BLaER1 treated with 17β-estradiol and CSF1 and Interleukin-3, amounts not matched to agents 10 nM and 100 nM (cell line): ENCODE data around the gene ATG7.
"Not testable (repeated sequence)": the region's sequence is repeated elsewhere in the genome, so short reads cannot be mapped to it uniquely, and the experiment has no call there.

Source experiments
- H3K27ac ChIP-seq, 11 experiments: shearing (Covaris generic); formaldehyde crosslinking; 2 replicates each; pipeline ENCODE4 v1.8.1; 2022
- H3K27me3 ChIP-seq, 11 experiments: shearing (Covaris generic); formaldehyde crosslinking; 2 replicates each; pipeline ENCODE4 v1.8.1; 2022
- H3K36me3 ChIP-seq, 11 experiments: shearing (Covaris generic); formaldehyde crosslinking; 2 replicates each; pipeline ENCODE4 v1.8.1; 2022
- H3K4me1 ChIP-seq, 10 experiments: shearing (Covaris generic); formaldehyde crosslinking; 2 replicates each; pipeline ENCODE4 v1.8.1; 2022
- H3K4me2 ChIP-seq, 11 experiments: shearing (Covaris generic); formaldehyde crosslinking; 2 replicates each; pipeline ENCODE4 v1.8.1; 2022
- H3K4me3 ChIP-seq, 10 experiments: shearing (Covaris generic); formaldehyde crosslinking; 2 replicates each; pipeline ENCODE4 v1.8.1; 2022
- H3K9ac ChIP-seq, 11 experiments: shearing (Covaris generic); formaldehyde crosslinking; 2 replicates each; pipeline ENCODE4 v1.8.1; 2022
- H3K9me3 ChIP-seq, 11 experiments: shearing (Covaris generic); formaldehyde crosslinking; replicated peaks in 1 of 11; 2 replicates each; pipeline ENCODE4 v1.8.1; 2022
- H4K20me1 ChIP-seq, 11 experiments: shearing (Covaris generic); formaldehyde crosslinking; 2 replicates each; pipeline ENCODE4 v1.8.1; 2022
- Cebpa-rat ChIP-seq, 11 experiments: shearing (Covaris generic); IDR thresholded peaks; 2 replicates each; pipeline ENCODE4 v1.8.1; 2022

Gene ATG7

GRCh38 chr3:11392014-11392859, 120.0 kb downstream of the ATG7 start:
- H3K4me1 ChIP-seq, result peaks cover 24 to 33% (median 28%) of the 10 kb centered on the region in 10 experiments
- no peak overlapping the region for H3K9ac ChIP-seq
- no peaks in the 10 kb centered on the region for H3K9me3 ChIP-seq
- H3K27ac ChIP-seq, result no peak overlapping the region
- H3K4me2 ChIP-seq, result peak overlapping the region; percentile 27 to 77 (median 59); a peak in 21 of 22 replicates
- no peak for TF ChIP-seq Cebpa-rat (IDR thresholded peaks at IDR 0.05)
- no peaks in the 10 kb centered on the region for H3K27me3 ChIP-seq
- peaks cover 3 to 53% (median 11%) of the 10 kb centered on the region in 11 experiments; a peak in 12 of 22 replicates for H4K20me1 ChIP-seq
- peaks cover 3 to 85% (median 21%) of the 10 kb centered on the region in 11 experiments; a peak in 15 of 22 replicates for H3K36me3 ChIP-seq
- no peak overlapping the region for H3K4me3 ChIP-seq

GRCh38 chr3:11392860-11393114, 120.6 kb downstream of the ATG7 start:
- Histone ChIP-seq H3K27ac (no peak overlapping the region), H3K27me3 (no peaks in the 10 kb centered on the region), H3K4me3 (no peak overlapping the region), H4K20me1 (peaks cover 3 to 52% (median 11%) of the 10 kb centered on the region in 11 experiments; a peak in 12 of 22 replicates), H3K36me3 (peaks cover 3 to 80% (median 16%) of the 10 kb centered on the region in 11 experiments; a peak in 12 of 22 replicates), H3K4me1 (peaks cover 24 to 33% (median 28%) of the 10 kb centered on the region in 10 experiments), H3K4me2 (peak overlapping the region in 9 of 11 experiments; percentile 46 to 77 (median 61); a peak in 17 of 22 replicates), H3K9me3 (no peaks in the 10 kb centered on the region), H3K9ac (no peak overlapping the region)
- TF ChIP-seq Cebpa-rat (IDR thresholded peaks at IDR 0.05), result no peak

- peaks cover 3 to 75% (median 15%) of the 10 kb centered on the region in 11 experiments; a peak in 12 of 22 replicates for H3K36me3 ChIP-seq
- no peaks in the 10 kb centered on the region for H3K9me3 ChIP-seq
- TF ChIP-seq Cebpa-rat (IDR thresholded peaks at IDR 0.05), result no peak
- H3K4me2 ChIP-seq, result no peak overlapping the region
- H3K4me3 ChIP-seq, result no peak overlapping the region
- peaks cover 3 to 52% (median 11%) of the 10 kb centered on the region in 11 experiments; a peak in 12 of 22 replicates for H4K20me1 ChIP-seq
- no peak overlapping the region for H3K9ac ChIP-seq
- no peak overlapping the region for H3K27ac ChIP-seq
- no peaks in the 10 kb centered on the region for H3K27me3 ChIP-seq
- peaks cover 24 to 33% (median 28%) of the 10 kb centered on the region in 10 experiments for H3K4me1 ChIP-seq
These were observed 121.2 kb downstream of the ATG7 start for GRCh38 chr3:11393401-11393800.

GRCh38 chr3:11394392-11394791, 122.2 kb downstream of the ATG7 start:
- Histone ChIP-seq H3K36me3 (peaks cover 3 to 77% (median 15%) of the 10 kb centered on the region in 11 experiments; a peak in 12 of 22 replicates), H4K20me1 (peaks cover 3 to 54% (median 11%) of the 10 kb centered on the region in 11 experiments; a peak in 12 of 22 replicates), H3K9me3 (no peaks in the 10 kb centered on the region), H3K4me1 (peaks cover 24 to 36% (median 30%) of the 10 kb centered on the region in 10 experiments), H3K27ac (no peak overlapping the region), H3K27me3 (no peaks in the 10 kb centered on the region), H3K9ac (no peak overlapping the region), H3K4me3 (no peak overlapping the region), H3K4me2 (no peak overlapping the region)
- no peak for TF ChIP-seq Cebpa-rat (IDR thresholded peaks at IDR 0.05)

- Histone ChIP-seq H3K4me1 (peaks cover 0 to 8% (median 0%) of the 10 kb centered on the region in 10 experiments; a peak in 2 of 20 replicates), H3K9ac (no peak overlapping the region), H3K36me3 (peaks cover 11 to 76% (median 30%) of the 10 kb centered on the region in 11 experiments), H3K4me2 (no peak overlapping the region), H4K20me1 (peaks cover 0 to 28% (median 0%) of the 10 kb centered on the region in 11 experiments; a peak in 3 of 22 replicates), H3K27me3 (no peaks in the 10 kb centered on the region; a peak in 1 of 22 replicates), H3K9me3 (peaks cover 11 to 17% (median 13%) of the 10 kb centered on the region in 11 experiments), H3K4me3 (no peak overlapping the region), H3K27ac (no peak overlapping the region)
- TF ChIP-seq Cebpa-rat (IDR thresholded peaks at IDR 0.05), result no peak
These were observed 128.0 kb downstream of the ATG7 start for GRCh38 chr3:11400213-11400612.

- Histone ChIP-seq H3K9ac (no peak overlapping the region), H3K4me2 (no peak overlapping the region), H3K4me1 (peaks cover 0 to 8% (median 0%) of the 10 kb centered on the region in 10 experiments; a peak in 2 of 20 replicates), H3K4me3 (no peak overlapping the region), H3K9me3 (peaks cover 23 to 30% (median 26%) of the 10 kb centered on the region in 11 experiments), H3K36me3 (peaks cover 23 to 78% (median 39%) of the 10 kb centered on the region in 11 experiments), H3K27me3 (no peaks in the 10 kb centered on the region; a peak in 1 of 22 replicates), H4K20me1 (peaks cover 0 to 28% (median 0%) of the 10 kb centered on the region in 11 experiments; a peak in 3 of 22 replicates), H3K27ac (no peak overlapping the region)
- TF ChIP-seq Cebpa-rat (IDR thresholded peaks at IDR 0.05), result no peak
These were observed 129.2 kb downstream of the ATG7 start for GRCh38 chr3:11401434-11401833.

GRCh38 chr3:11405323-11405722, 133.1 kb downstream of the ATG7 start:
- no peak for TF ChIP-seq Cebpa-rat (IDR thresholded peaks at IDR 0.05)
- Histone ChIP-seq H3K4me1 (no peaks in the 10 kb centered on the region), H3K9me3 (peaks cover 54 to 64% (median 60%) of the 10 kb centered on the region in 11 experiments), H3K36me3 (peaks cover 47 to 94% (median 59%) of the 10 kb centered on the region in 11 experiments), H3K4me2 (no peak overlapping the region), H3K9ac (no peak overlapping the region), H3K27me3 (no peaks in the 10 kb centered on the region; a peak in 1 of 22 replicates), H3K27ac (no peak overlapping the region), H4K20me1 (peaks cover 0 to 18% (median 0%) of the 10 kb centered on the region in 11 experiments; a peak in 2 of 22 replicates), H3K4me3 (no peak overlapping the region)

GRCh38 chr3:11407644-11408043, 135.4 kb downstream of the ATG7 start:
- H3K27me3 ChIP-seq, result no peaks in the 10 kb centered on the region; a peak in 1 of 22 replicates
- H3K9ac ChIP-seq, result no peak overlapping the region
- no peak for TF ChIP-seq Cebpa-rat (IDR thresholded peaks at IDR 0.05)
- no peak overlapping the region for H3K27ac ChIP-seq
- H3K4me2 ChIP-seq, result no peak overlapping the region
- H4K20me1 ChIP-seq, result peaks cover 0 to 27% (median 0%) of the 10 kb centered on the region in 11 experiments; a peak in 3 of 22 replicates
- H3K4me1 ChIP-seq, result no peaks in the 10 kb centered on the region; a peak in 1 of 20 replicates
- peak overlapping the region in 2 of 10 experiments; percentile 4 to 21; a peak in 3 of 20 replicates for H3K4me3 ChIP-seq
- H3K36me3 ChIP-seq, result peaks cover 47 to 90% (median 57%) of the 10 kb centered on the region in 11 experiments
- peaks cover 59 to 80% (median 66%) of the 10 kb centered on the region in 11 experiments for H3K9me3 ChIP-seq

GRCh38 chr3:11408324-11408859, 136.2 kb downstream of the ATG7 start:
- H3K27ac ChIP-seq, H3K9ac ChIP-seq, H3K27me3 ChIP-seq, H3K4me1 ChIP-seq, H3K4me2 ChIP-seq: not testable (repeated sequence)
- H3K9me3 ChIP-seq, result peaks cover 60 to 86% (median 72%) of the 10 kb centered on the region in 11 experiments
- H4K20me1 ChIP-seq, result peaks cover 0 to 34% (median 0%) of the 10 kb centered on the region in 11 experiments; a peak in 4 of 22 replicates
- H3K4me3 ChIP-seq, result peak overlapping the region in 1 of 10 experiments; percentile 7; a peak in 1 of 20 replicates
- H3K36me3 ChIP-seq, result peaks cover 47 to 93% (median 59%) of the 10 kb centered on the region in 11 experiments
